LoVo (cell line): ENCODE data around the gene DEPDC7.
A peak's percentile ranks its signal among the peaks of the same experiment; 100 is the strongest.

Experiments used
- DNase-seq: peaks from one replicate; pipeline ENCODE4 v3.0.0-alpha.2; 2016; ENCODE audit warnings: low spot score

The DEPDC7 gene

DNA sequence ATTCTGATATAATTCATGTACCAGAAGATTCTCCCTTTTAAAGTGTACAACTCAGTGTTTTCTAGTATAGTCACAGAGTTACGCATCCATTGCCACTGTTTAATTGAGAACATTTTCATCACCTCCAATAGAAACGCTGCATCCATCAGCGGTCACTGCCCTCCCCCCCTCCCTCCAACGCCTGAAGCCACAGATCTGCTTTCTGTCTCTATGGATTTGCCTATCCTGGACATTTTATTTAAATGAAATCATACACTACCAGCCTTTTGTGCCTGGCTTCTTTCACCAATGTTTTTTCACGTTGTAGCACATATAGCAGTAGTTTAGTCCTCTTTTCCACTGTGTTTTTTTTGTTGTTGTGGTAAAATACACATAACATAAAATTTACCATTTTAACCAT is 46.5 kb downstream of the DEPDC7 start:
- DNase-seq: no peak

DNA sequence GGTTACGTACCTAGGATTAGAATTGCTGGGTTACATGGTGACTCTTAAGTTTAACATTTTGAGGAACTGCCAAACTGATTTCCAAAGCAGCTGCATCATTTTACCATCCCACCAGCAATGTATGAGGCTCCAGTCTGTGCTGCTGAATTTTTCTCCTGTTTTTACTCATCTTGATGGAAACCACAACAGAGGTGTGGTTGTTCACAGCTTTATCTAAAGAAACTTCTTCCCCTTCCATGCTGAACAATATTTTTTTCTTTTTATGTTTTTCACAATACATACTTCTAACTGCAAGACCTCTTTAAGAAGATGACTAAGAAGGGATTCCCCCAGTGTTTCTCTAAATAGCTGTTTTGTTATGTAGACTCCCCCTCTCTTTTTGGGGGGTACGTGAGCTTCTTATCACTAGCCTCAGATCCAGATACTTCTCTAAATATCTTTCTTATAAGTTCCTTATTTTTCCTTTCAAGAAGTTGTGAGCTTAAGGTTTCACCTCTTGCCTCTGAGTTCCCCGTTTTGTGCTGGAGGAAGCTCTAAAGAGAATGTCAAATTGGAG is 47.7 kb downstream of the DEPDC7 start:
- DNase-seq: no peak

DNA sequence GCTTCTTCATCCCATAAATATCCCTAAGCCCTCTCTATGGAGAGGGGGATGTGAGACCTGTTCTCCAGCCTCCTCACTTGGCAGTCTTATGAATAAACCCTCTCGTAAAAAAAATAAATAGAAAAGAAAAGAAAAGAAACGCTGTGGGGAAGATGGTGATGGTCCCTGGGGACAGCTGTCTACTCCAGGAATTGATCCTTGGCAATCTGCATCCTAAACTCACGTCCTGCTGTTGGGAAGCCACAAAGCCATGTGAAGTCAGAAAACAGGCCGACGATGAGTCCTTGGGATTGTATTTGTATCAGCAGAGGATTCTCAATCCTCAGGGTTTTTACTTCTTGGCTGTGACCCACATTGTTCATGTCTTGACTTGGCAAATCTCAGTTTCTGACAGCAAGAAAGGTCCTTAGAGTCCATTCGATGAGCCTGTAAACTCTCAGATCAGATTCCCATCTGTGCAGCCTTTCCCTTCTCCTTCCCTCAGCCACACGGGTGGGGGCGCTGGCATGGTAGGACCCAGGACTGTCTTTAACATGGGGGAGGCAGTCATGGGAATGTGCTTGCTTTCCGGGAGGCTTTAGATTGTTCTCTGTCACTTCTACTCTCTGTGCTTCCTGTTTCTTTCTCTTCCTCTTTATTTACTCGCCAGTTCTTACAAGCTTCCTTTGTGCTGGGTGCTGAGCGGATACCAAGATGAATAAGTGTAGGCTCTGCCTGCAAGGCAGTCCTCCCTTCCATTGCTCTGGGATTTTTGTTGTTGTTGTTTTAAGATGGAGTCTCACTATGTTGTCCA is 48.6 kb downstream of the DEPDC7 start:
- DNase-seq: no peak

DNA sequence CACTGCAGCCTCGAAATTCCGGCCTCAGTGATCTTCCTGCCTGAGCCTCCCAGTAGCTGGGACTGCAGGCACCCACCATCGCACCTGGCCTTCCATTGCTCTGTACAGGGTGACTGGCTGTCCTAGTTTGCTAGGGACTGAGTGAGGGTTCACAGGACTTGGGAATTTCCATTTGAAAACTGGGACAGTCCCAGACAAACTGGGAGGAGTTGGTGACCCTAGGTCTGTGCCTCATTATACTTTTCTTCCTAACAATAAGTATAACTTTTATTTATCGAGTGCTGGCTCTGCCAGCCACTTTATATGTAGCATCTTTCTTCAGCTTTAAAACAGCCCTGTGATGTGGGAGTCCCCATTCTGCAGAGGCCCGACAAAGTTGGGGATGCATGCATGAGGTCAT is 49.2 kb downstream of the DEPDC7 start:
- no peak for DNase-seq

DNA sequence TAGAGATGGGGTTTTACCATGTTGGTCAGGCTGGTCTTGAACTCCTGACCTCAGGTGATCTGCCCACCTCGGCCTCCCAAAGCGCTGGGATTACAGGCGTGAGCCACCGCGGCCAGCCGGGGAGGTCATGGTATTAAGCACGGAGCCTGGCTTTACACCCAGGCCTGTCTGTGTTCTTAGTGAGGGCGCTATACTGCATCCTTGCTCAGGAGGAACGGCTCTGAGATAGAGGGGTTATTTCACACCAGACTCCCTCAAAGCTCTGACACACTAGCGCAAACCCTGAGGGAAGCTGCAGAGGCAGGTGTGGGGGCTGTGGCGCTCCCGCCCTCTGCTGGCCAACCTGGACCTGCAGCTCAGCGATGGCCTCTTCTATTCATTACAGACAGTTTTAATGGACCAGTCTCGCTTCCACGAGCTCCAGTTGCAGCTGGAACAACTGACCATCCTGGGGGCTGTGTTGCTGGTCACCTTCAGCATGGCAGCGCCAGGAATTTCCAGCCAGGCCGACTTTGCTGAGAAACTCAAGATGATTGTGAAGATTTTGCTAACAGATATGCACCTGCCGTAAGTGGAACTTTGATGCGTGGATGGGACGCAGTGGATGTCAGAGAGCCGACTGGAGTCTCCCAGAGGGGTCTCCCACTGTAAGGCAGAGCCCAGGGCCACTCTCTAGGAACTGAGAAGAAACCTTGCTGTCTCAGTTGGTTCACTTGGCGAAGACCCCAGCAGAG is 49.9 kb downstream of the DEPDC7 start:
- peak; percentile 64 for DNase-seq

DNA sequence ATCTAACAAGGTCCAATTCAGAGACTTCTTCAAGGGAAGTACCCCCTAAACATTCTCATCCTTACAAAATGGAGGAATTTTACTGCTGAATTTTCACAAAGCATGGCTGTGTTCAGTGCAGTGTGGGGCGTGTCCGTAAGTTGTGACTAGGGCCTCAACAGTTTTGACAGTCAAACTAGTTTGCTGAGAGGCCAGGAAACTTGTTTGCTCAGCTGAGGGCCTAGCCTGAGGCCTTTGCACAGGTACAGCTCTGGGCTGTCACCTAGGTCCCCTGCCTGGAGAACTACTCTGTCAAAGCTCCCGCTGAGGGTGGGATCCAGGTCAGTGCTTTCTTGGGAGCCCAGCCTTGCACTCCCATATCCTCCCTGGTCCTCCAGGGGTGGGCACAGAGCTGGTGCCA is 51.6 kb downstream of the DEPDC7 start:
- DNase-seq: no peak

DNA sequence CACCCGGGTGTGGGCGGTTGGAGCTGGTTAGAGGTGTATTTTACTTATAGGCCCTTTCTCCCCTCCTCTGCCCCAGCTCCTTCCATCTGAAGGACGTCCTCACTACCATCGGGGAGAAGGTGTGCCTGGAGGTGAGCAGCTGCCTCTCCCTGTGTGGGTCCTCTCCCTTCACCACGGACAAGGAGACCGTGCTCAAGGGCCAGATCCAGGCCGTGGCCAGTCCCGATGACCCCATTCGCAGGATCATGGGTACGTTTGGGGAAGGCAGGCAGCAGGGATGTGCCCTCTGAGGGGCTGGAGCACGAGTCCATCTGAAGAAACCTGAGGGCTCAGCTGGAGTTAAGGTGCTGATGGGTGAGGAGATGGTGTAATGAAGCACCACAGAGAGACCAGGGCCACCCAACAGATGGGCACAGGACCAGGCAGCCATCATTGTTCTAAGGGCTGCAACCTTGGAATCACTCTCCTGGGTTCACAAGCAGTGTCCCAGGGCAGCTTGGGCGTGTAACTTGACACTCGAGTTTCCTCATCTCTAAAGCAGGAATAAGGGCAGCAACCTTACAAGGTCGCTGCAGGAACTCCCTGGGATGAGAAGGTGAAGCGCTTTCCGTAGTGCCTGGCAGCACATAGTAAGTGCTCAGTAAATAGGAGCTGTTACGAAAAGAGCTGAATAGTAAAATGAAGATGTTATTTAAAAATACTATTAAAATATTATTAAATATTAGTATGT is 53.1 kb downstream of the DEPDC7 start:
- no peak for DNase-seq

DNA sequence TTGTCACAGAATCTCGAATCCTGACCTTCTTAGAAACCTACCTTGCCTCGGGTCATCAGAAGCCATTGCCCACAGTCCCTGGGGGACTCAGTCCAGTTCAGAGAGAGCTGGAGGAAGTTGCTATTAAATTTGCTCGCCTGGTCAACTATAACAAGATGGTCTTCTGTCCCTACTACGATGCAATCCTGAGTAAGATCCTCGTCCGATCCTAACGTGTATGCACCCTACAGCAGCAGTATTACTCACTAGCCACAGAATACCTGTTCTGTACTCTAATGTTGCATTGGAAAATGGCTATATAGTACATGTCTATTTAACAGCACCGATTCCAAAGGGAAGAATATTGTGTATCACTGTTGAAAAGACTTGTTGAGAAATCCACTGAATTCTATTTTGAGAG is 56.8 kb downstream of the DEPDC7 start:
- DNase-seq: no peak
